ENCODE results near the gene SLC2A13. TPM values are rescaled to one million over a fixed set of nuclear protein-coding genes. Genes with fewer than 3 reads are reported as not detected.

The SLC2A13 gene
- total and polyA plus RNA-seq, 10 of the 15 experiments (the other 5 are each of a cell fraction or from before 2014, with no cell fraction given): 0.05 to 3.7 (median 0.25) TPM

- no peak for TF ChIP-seq PKNOX1 (IDR thresholded peaks at IDR 0.05)
- TF ChIP-seq NBN (IDR thresholded peaks at IDR 0.05): no peak
Observed at GRCh38 chr12:40055228-40055579, 50.7 kb downstream of the SLC2A13 start (continued).

DNA sequence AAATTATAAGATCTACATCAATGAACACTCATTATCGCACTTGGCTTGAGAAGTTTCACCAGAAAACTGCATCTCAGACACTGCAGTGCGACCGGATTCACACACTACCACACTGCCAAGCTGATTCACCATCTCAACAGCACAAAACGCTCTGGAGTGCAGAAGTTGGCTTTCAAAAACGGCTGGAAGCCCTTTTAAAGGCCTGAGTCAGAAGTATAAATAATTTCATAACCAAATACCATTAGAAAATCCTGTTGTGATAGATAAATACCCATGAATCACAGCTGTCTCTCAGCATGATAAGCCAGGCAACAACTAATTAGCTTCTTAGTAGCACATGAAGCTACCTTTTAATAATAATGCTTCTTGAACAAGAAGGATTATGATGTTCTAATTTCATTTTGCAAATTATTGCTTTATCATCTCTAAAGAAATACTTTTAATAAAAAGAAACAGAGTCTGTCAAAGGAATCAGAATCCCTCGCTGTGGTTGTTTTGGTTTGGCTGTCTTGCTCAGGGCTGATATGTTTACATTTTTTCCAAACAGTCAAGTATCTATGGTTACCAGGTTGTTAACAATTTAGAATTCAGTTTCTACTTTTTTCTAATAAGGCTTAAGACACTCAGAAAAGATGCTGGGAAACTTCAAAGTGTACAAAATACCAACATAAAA lies 51.2 kb downstream of the SLC2A13 start:
- ChIA-PET SMC1A (ENCODE audit: uncharacterized antibody, unreplicated experiment) (interaction anchor here (0.8 to 1.5 kb wide), 10 partner anchors 8 to 49 kb away, joined by 3 to 9 read pairs (median 3); no protein-coding TSS in a partner anchor), RAD21 (ENCODE audit: unreplicated experiment) (interaction anchor here (0.8 to 2.1 kb wide), 4 partner anchors 24 to 63 kb away, joined by 3 to 6 read pairs (median 4); no protein-coding TSS in a partner anchor), POLR2A (interaction anchor here (0.6 to 1.0 kb wide), 3 partner anchors 9 to 32 kb away, joined by 3 read pairs; no protein-coding TSS in a partner anchor), CTCF (interaction anchor here (1.0 to 2.3 kb wide), 5 partner anchors 11 to 53 kb away, joined by 3 to 7 read pairs (median 3); no protein-coding TSS in a partner anchor)
- in situ Hi-C loops (cut with MboI) (no loop called here), intact Hi-C loops (cut with micrococcal nuclease; ENCODE audit: unreplicated experiment) (no loop called here)
- H3K27me3 ChIP-seq (replicated peaks in 1 of 2; ENCODE audit: control insufficient read depth in 2 of 2, insufficient read depth in 2 of 2, low read length in 1 of 2): no peaks in the 10 kb centered on the region; a peak in 1 of 4 replicates
- H2AFZ ChIP-seq (ENCODE audit: control insufficient read depth, low read depth, low read length): no peak overlapping the region
- no peaks in the 10 kb centered on the region for H3K9me3 ChIP-seq (replicated peaks; ENCODE audit: control insufficient read depth, insufficient read depth, low read length)
- no TSS peak for BruUV-seq (replicated peaks)
- 61% methylated on average over 6 of the region's 6 CpGs for WGBS (ENCODE audit: insufficient coverage, insufficient replicate concordance, low lambda C conversion rate, missing lambda C conversion rate)
- FAIRE-seq: no peak
- DNase-seq (ENCODE audit: low read depth, low spot score): no peak
- H4K20me1 ChIP-seq (ENCODE audit: control insufficient read depth, insufficient read depth): no peaks in the 10 kb centered on the region
- no peak overlapping the region for H3K4me2 ChIP-seq (ENCODE audit: control insufficient read depth, insufficient read depth)
- no peak overlapping the region for H3K4me3 ChIP-seq
- H3K27ac ChIP-seq (ENCODE audit: control insufficient read depth, insufficient read depth): no peak overlapping the region
- ATAC-seq: no peak
- H3K79me2 ChIP-seq (ENCODE audit: control insufficient read depth, insufficient read depth, low read length): no peaks in the 10 kb centered on the region
- H3K36me3 ChIP-seq (ENCODE audit: control insufficient read depth in 2 of 2, insufficient read depth in 2 of 2, low read length in 1 of 2): no peaks in the 10 kb centered on the region
- no peaks in the 10 kb centered on the region for H3K4me1 ChIP-seq (ENCODE audit: control insufficient read depth, insufficient read depth, low read length)
- H3K9ac ChIP-seq (ENCODE audit: control insufficient read depth, insufficient read depth, low read length): no peak overlapping the region
- TF ChIP-seq MYB (IDR thresholded peaks at IDR 0.05; ENCODE audit: borderline replicate concordance, low read depth, low read length) (no peak), REST (IDR thresholded peaks at IDR 0.05; ENCODE audit: low read depth, low read length) (no peak), NFYA (IDR thresholded peaks at IDR 0.05; ENCODE audit: borderline replicate concordance, low read depth, low read length) (no peak), NFIC (IDR thresholded peaks at IDR 0.05; ENCODE audit: low read depth, low read length) (no peak), ZNF622 (IDR thresholded peaks at IDR 0.05) (no peak), PKNOX1 (IDR thresholded peaks at IDR 0.05) (no peak), CHD1 (IDR thresholded peaks at IDR 0.05; ENCODE audit: low read depth, low read length) (no peak), JUNB (IDR thresholded peaks at IDR 0.05) (no peak), HDAC6 (IDR thresholded peaks at IDR 0.05; ENCODE audit: unreplicated experiment) (no peak), FOS (IDR thresholded peaks at IDR 0.05; ENCODE audit: borderline replicate concordance, extremely low read depth, insufficient read length) (no peak), STAT3 (IDR thresholded peaks at IDR 0.05; ENCODE audit: low read depth, low read length) (no peak), BHLHE40 (IDR thresholded peaks at IDR 0.05; ENCODE audit: borderline replicate concordance in 1 of 2, low read depth in 2 of 2, low read length in 1 of 2) (no peak), WRNIP1 (IDR thresholded peaks at IDR 0.05; ENCODE audit: borderline replicate concordance, low read depth, low read length) (no peak), SMAD1 (IDR thresholded peaks at IDR 0.05; ENCODE audit: low read depth, partially characterized antibody) (no peak)
- TF ChIP-seq, protein P1, sequence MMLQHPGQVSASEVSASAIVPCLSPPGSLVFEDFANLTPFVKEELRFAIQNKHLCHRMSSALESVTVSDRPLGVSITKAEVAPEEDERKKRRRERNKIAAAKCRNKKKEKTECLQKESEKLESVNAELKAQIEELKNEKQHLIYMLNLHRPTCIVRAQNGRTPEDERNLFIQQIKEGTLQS (IDR thresholded peaks at IDR 0.05; ENCODE audit: borderline replicate concordance, extremely low read depth, low read depth, low read length): no peak

Measured in GM12878 (cell line).